Hindlimb muscle (tissue), 1 donor: ENCODE results near the gene OR6C65. TPM values are rescaled to one million over a fixed set of nuclear protein-coding genes. Genes with fewer than 3 reads are reported as not detected.

Source experiments
- DNase-seq: peaks from one replicate; pipeline ENCODE4 v3.0.0-alpha.2; 2013
- polyA plus RNA-seq: library from polyadenylated mRNA; unstranded; fragments of 120-200 nt; gene quantifications from one replicate; pipeline ENCODE4 v1.2.1, GENCODE V29; 2013; ENCODE audit not compliant: insufficient read length

OR6C65 gene
- polyA plus RNA-seq, 1 donor = not detected

GRCh38 chr12:55446326-55446725 lies 46.0 kb downstream of the OR6C65 start:
- DNase-seq = no peak

GRCh38 chr12:55448825-55449224 lies 48.5 kb downstream of the OR6C65 start:
- no peak for DNase-seq

Other genes starting within 250 kb of the OR6C65 start
- gene OR10A7, start 179.5 kb upstream of the OR6C65 start, polyA plus RNA-seq = not detected
- gene OR6C74, start 155.9 kb upstream of the OR6C65 start, polyA plus RNA-seq = not detected
- gene OR6C6, start 104.0 kb upstream of the OR6C65 start, polyA plus RNA-seq = not detected
- gene OR6C1, start 86.2 kb upstream of the OR6C65 start, polyA plus RNA-seq = not detected
- gene OR6C3, start 69.8 kb upstream of the OR6C65 start, polyA plus RNA-seq = not detected
- 0.08 TPM for gene OR6C75, start 37.6 kb upstream of the OR6C65 start, polyA plus RNA-seq
- not detected for gene OR6C76, start 25.7 kb downstream of the OR6C65 start, polyA plus RNA-seq
- not detected for gene OR6C2, start 43.5 kb downstream of the OR6C65 start, polyA plus RNA-seq
- not detected for gene OR6C70, start 69.6 kb downstream of the OR6C65 start, polyA plus RNA-seq
- not detected for gene OR6C68, start 91.8 kb downstream of the OR6C65 start, polyA plus RNA-seq
- not detected for gene OR6C4, start 149.1 kb downstream of the OR6C65 start, polyA plus RNA-seq
- gene OR2AP1, start 171.9 kb downstream of the OR6C65 start, polyA plus RNA-seq = not detected
- gene OR10P1, start 236.4 kb downstream of the OR6C65 start, polyA plus RNA-seq = not detected